Panc1 (cell line): Measurements from ENCODE around the gene C9orf85. TPM values are rescaled to one million over a fixed set of nuclear protein-coding genes. Genes with fewer than 3 reads are reported as not detected.

Experiments
- ATAC-seq: fragments of 200-7000 bp; cut with Tn5 transposase; 2 replicates; pipeline ENCODE4 v1.9.1; 2020; ENCODE audit warnings: mild to moderate bottlenecking, moderate library complexity
- BruUV-seq: library from RNA; stranded (reverse); fragments of 400-500 nt; replicated peaks from 2 replicates; lab custom pipeline; 2021; lab: Mats Ljungman, UMichigan
- CTCF ChIA-PET: fragments of 300-600 bp; sonication (Branson Sonifier 250); formaldehyde crosslinking; loops from one replicate; lab custom pipeline; 2022; ENCODE audit warnings: antibody characterized with exemption; lab: Charles Lee
- POLR2A ChIA-PET: fragments of 300-600 bp; sonication (Branson Sonifier 250); formaldehyde crosslinking; loops from one replicate; lab custom pipeline; 2022; ENCODE audit warnings: antibody characterized with exemption; lab: Charles Lee
- DNase-seq: peaks from one replicate; pipeline ENCODE4 v3.0.0-alpha.2; 2010; ENCODE audit warnings: low read depth, low spot score
- H3K27ac ChIP-seq: 2 replicates; pipeline ENCODE4 v1.5.1; 2011; ENCODE audit warnings: mild to moderate bottlenecking, low read length, inconsistent platforms
- H3K27me3 ChIP-seq: fragments of 200-500 bp; sonication (Bioruptor generic); 2 replicates; pipeline ENCODE4 v1.6.0; 2014; ENCODE audit warnings: low read length, inconsistent platforms; ENCODE audit not compliant: control insufficient read depth, insufficient read depth
- H3K36me3 ChIP-seq: fragments of 200-500 bp; sonication (Bioruptor generic); 2 replicates; pipeline ENCODE4 v1.5.1; 2014; ENCODE audit warnings: inconsistent platforms, mild to moderate bottlenecking, low read length, moderate library complexity; ENCODE audit not compliant: control insufficient read depth, insufficient read depth
- H3K4me1 ChIP-seq: 2 replicates; pipeline ENCODE4 v1.5.1; 2011; ENCODE audit warnings: inconsistent platforms, mild to moderate bottlenecking, low read length, moderate library complexity; ENCODE audit not compliant: control insufficient read depth, insufficient read depth
- H3K4me3 ChIP-seq, 2 experiments: 2 replicates each; pipeline ENCODE4 v1.5.1; 2011 to 2012; ENCODE audit warnings: low read depth in 2 of 2, low read length in 2 of 2, mild to moderate bottlenecking in 2 of 2, inconsistent platforms in 1 of 2, moderate library complexity in 1 of 2
- H3K9me3 ChIP-seq: fragments of 200-500 bp; sonication (Bioruptor generic); 2 replicates; pipeline ENCODE4 v1.5.1; 2014; ENCODE audit warnings: low read depth, mild to moderate bottlenecking, inconsistent platforms, low read length, moderate library complexity; ENCODE audit not compliant: control insufficient read depth, insufficient read depth
- CTCF ChIP-seq: fragments of 450-650 bp; IDR thresholded peaks from 2 replicates; pipeline ENCODE4 v1.5.1; 2017; ENCODE audit warnings: mild to moderate bottlenecking
- POLR2AphosphoS5 ChIP-seq: IDR thresholded peaks from 2 replicates; pipeline ENCODE4 v1.6.1; 2012; ENCODE audit warnings: mild to moderate bottlenecking, low read depth, low read length, moderate library complexity
- REST ChIP-seq, 2 experiments: IDR thresholded peaks; 2 replicates each; pipeline ENCODE4 v1.6.1; 2011 to 2012; ENCODE audit warnings: low read depth in 2 of 2, control low read depth in 1 of 2, low read length in 1 of 2, mild to moderate bottlenecking in 1 of 2, moderate library complexity in 1 of 2; ENCODE audit not compliant: insufficient read depth in 1 of 2
- SIN3A ChIP-seq: IDR thresholded peaks from 2 replicates; pipeline ENCODE4 v1.6.1; 2012; ENCODE audit warnings: low read depth, mild to moderate bottlenecking, low read length, moderate library complexity, borderline replicate concordance; ENCODE audit not compliant: insufficient read depth
- TCF7L2 ChIP-seq: IDR thresholded peaks from 2 replicates; pipeline ENCODE4 v1.6.1; 2011; ENCODE audit warnings: mild to moderate bottlenecking, low read depth, low read length, inconsistent platforms
- in situ Hi-C: cut with HindIII; loops from 2 replicates; pipeline ENCODE4 v1.10.0; 2016; ENCODE audit warnings: low sequenced_read_pairs, low pct_unique_long_range_greater_than_20kb
- intact Hi-C: fragments of 100-400 bp; cut with micrococcal nuclease; formaldehyde crosslinking; loops from one replicate; pipeline ENCODE4 v1.10.0; 2022; ENCODE audit not compliant: unreplicated experiment
- total RNA-seq: library from RNA; stranded (reverse); gene quantifications from one replicate; pipeline ENCODE4 v1.2.1, GENCODE V29; 2021; ENCODE audit not compliant: unreplicated experiment

Gene C9orf85
- total RNA-seq, 1 experiment from 2014 or later: 8.0 TPM

GRCh38 chr9:71987471-71988371 lies 76.3 kb downstream of the C9orf85 start:
- CTCF ChIA-PET: interaction anchor here (0.6 to 1.1 kb wide), 4 partner anchors 14 to 327 kb away, joined by 3 to 9 read pairs (median 4); no protein-coding TSS in a partner anchor
- POLR2A ChIA-PET: interaction anchor here (0.6 to 0.9 kb wide), 3 partner anchors 19 to 76 kb away, joined by 3 to 6 read pairs (median 3); partner anchors contain the start of genes ABHD17B and C9orf85
- Histone ChIP-seq H3K4me1 (peaks cover 16% of the 10 kb centered on the region), H3K27ac (peak overlapping the region; percentile 87), H3K27me3 (no peaks in the 10 kb centered on the region), H3K36me3 (no peaks in the 10 kb centered on the region), H3K9me3 (no peaks in the 10 kb centered on the region), H3K4me3 (no peak overlapping the region)
- TF ChIP-seq TCF7L2 (peak; percentile 74; the same call in 1 of the 2 replicates), POLR2AphosphoS5 (peak; percentile 39; the same call in 1 of the 2 replicates), CTCF (no peak), SIN3A (no peak), REST (IDR thresholded peaks at IDR 0.05; ENCODE audit: insufficient read depth in 1 of 2, low read depth in 2 of 2, low read length in 1 of 2) (no peak)
- DNase-seq: no peak
- intact Hi-C loops: no loop called here
- in situ Hi-C loops: no loop called here
- BruUV-seq: no TSS peak
- peak; percentile 85 for ATAC-seq

GRCh38 chr9:71990466-71990865 lies 79.0 kb downstream of the C9orf85 start:
- Histone ChIP-seq H3K4me3 (no peak overlapping the region), H3K9me3 (no peaks in the 10 kb centered on the region), H3K27me3 (no peaks in the 10 kb centered on the region), H3K36me3 (no peaks in the 10 kb centered on the region), H3K4me1 (peaks cover 16% of the 10 kb centered on the region), H3K27ac (peak overlapping the region; percentile 87)
- DNase-seq: no peak
- BruUV-seq: no TSS peak
- TF ChIP-seq SIN3A: no peak
- no peak for TF ChIP-seq REST (IDR thresholded peaks at IDR 0.05; ENCODE audit: insufficient read depth in 1 of 2, low read depth in 2 of 2, low read length in 1 of 2)
- no peak for TF ChIP-seq TCF7L2
- TF ChIP-seq CTCF: no peak
- no peak for TF ChIP-seq POLR2AphosphoS5
- ChIA-PET POLR2A (no interaction called here), CTCF (no interaction called here)
- ATAC-seq: no peak; the same call in 1 of the 2 replicates
- in situ Hi-C loops: no loop called here
- intact Hi-C loops: no loop called here
